ENCODE results near the gene B4GALT3. TPM values are rescaled to one million over a fixed set of nuclear protein-coding genes. Genes with fewer than 3 reads are reported as not detected.

B4GALT3 gene
- total and polyA plus RNA-seq, 2 experiments from 2014 or later = 36.9 to 44.7 TPM

- H3K9me3 ChIP-seq (ENCODE audit: low read depth) = no peaks in the 10 kb centered on the region
- no peak overlapping the region for H3K27ac ChIP-seq
- H3K4me3 ChIP-seq = no peak overlapping the region
- H3K4me1 ChIP-seq (ENCODE audit: low read depth) = peaks cover 7% of the 10 kb centered on the region
- no peaks in the 10 kb centered on the region for H3K27me3 ChIP-seq
- peak; percentile 81 to 83 for DNase-seq (ENCODE audit: low read depth in 1 of 2, low spot score in 1 of 2)
- no peaks in the 10 kb centered on the region for H3K36me3 ChIP-seq
- TF ChIP-seq, protein P1, sequence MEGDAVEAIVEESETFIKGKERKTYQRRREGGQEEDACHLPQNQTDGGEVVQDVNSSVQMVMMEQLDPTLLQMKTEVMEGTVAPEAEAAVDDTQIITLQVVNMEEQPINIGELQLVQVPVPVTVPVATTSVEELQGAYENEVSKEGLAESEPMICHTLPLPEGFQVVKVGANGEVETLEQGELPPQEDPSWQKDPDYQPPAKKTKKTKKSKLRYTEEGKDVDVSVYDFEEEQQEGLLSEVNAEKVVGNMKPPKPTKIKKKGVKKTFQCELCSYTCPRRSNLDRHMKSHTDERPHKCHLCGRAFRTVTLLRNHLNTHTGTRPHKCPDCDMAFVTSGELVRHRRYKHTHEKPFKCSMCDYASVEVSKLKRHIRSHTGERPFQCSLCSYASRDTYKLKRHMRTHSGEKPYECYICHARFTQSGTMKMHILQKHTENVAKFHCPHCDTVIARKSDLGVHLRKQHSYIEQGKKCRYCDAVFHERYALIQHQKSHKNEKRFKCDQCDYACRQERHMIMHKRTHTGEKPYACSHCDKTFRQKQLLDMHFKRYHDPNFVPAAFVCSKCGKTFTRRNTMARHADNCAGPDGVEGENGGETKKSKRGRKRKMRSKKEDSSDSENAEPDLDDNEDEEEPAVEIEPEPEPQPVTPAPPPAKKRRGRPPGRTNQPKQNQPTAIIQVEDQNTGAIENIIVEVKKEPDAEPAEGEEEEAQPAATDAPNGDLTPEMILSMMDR (IDR thresholded peaks at IDR 0.05; ENCODE audit: low read depth, low read length) = peak; percentile 92
Measured at GRCh38 chr1:161192476-161193465, 15.5 kb upstream of the B4GALT3 start.

- Histone ChIP-seq H3K4me1 (ENCODE audit: low read depth) (peaks cover under 1% of the 10 kb centered on the region), H3K9me3 (ENCODE audit: low read depth) (no peaks in the 10 kb centered on the region), H3K27ac (no peak overlapping the region), H3K36me3 (no peaks in the 10 kb centered on the region), H3K27me3 (no peaks in the 10 kb centered on the region), H3K4me3 (no peak overlapping the region)
- TF ChIP-seq, protein P1 (IDR thresholded peaks at IDR 0.05; ENCODE audit: low read depth, low read length) = no peak
- no peak for DNase-seq (ENCODE audit: low read depth in 1 of 2, low spot score in 1 of 2)
Measured at GRCh38 chr1:161191971-161192370, 14.7 kb upstream of the B4GALT3 start.

DNA sequence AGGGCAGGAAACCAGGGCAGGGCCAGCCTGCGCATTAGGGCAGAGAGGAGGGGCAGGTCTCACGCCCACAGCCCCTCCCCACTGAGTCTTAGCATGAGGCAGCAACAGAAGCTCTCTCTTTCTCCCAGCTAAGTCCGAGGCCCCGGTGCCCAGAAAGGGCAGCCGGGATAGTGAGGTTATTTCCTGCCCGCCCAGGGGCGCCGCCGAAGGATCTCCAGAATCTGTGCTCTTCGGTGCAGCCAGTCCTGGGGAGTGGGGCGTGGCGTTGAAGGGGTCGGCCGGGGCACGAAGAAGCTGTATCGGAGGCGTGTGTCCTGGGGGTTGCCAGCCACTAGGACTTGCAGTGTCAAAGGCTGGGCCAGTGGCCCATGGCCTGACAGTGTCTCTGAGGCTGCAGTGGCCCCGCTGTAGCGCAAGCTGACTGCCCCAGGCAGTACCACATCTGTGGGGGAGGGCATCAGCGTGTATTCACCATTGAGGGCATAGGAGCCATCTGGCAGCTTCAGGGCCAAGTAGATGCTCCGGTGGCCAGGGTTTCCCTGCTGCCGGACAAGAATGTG, 13.7 kb upstream of the B4GALT3 start:
- no peak for DNase-seq (ENCODE audit: low read depth in 1 of 2, low spot score in 1 of 2)
- H3K9me3 ChIP-seq (ENCODE audit: low read depth) = no peaks in the 10 kb centered on the region
- no peaks in the 10 kb centered on the region for H3K36me3 ChIP-seq
- no peak overlapping the region for H3K4me3 ChIP-seq
- TF ChIP-seq, protein P1 (IDR thresholded peaks at IDR 0.05; ENCODE audit: low read depth, low read length) = no peak
- H3K27ac ChIP-seq = no peak overlapping the region
- no peaks in the 10 kb centered on the region for H3K27me3 ChIP-seq
- no peaks in the 10 kb centered on the region for H3K4me1 ChIP-seq (ENCODE audit: low read depth)

GRCh38 chr1:161189036-161189435, 11.7 kb upstream of the B4GALT3 start:
- DNase-seq (ENCODE audit: low read depth in 1 of 2, low spot score in 1 of 2) = no peak
- Histone ChIP-seq H3K36me3 (no peaks in the 10 kb centered on the region), H3K27ac (no peak overlapping the region), H3K4me1 (ENCODE audit: low read depth) (no peaks in the 10 kb centered on the region), H3K9me3 (ENCODE audit: low read depth) (no peaks in the 10 kb centered on the region), H3K27me3 (no peaks in the 10 kb centered on the region), H3K4me3 (no peak overlapping the region)
- TF ChIP-seq, protein P1 (IDR thresholded peaks at IDR 0.05; ENCODE audit: low read depth, low read length) = no peak

DNA sequence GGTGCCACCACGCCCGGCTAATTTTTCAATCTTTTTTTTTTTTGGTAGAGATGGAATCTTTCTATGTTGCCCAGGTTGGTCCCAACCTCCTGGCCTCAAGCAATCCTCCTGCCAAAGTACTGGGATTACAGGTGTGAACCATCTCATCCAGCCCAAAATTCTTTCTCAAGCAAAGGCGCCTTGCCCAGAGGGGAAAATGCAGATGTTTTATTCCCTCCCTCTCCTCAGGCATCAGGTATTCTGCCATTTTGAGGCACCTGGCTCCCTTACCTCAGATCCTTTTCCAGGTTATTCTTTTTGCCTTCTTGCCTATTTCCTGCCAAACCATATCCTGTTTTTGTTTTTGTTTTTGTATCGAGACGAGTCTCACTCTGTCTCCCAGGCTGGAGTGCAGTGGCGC, 11.1 kb upstream of the B4GALT3 start:
- TF ChIP-seq, protein P1 (IDR thresholded peaks at IDR 0.05; ENCODE audit: low read depth, low read length) = no peak

More for the DNA sequence above, 11.1 kb upstream of the B4GALT3 start:
- Histone ChIP-seq H3K4me3 (no peak overlapping the region), H3K4me1 (ENCODE audit: low read depth) (no peaks in the 10 kb centered on the region), H3K27me3 (no peaks in the 10 kb centered on the region), H3K36me3 (no peaks in the 10 kb centered on the region), H3K9me3 (ENCODE audit: low read depth) (no peaks in the 10 kb centered on the region), H3K27ac (no peak overlapping the region)
- DNase-seq (ENCODE audit: low read depth in 1 of 2, low spot score in 1 of 2) = no peak
